WTC11 (cell line): ENCODE measurements around the gene MROH9.

ENCODE experiments used
- ELF4 ChIP-seq: sonication (generic); formaldehyde crosslinking; IDR thresholded peaks from 2 replicates; pipeline ENCODE4 v1.8.1; 2022; ENCODE audit warnings: low read depth, mild to moderate bottlenecking, moderate library complexity, missing genetic modification reagents
- SOX15 ChIP-seq: fragments of 250-450 bp; sonication (Bioruptor Pico); IDR thresholded peaks from 2 replicates; pipeline ENCODE4 v1.9.0; 2021; ENCODE audit warnings: mild to moderate bottlenecking
- TP53 ChIP-seq: sonication (generic); formaldehyde crosslinking; IDR thresholded peaks from 2 replicates; pipeline ENCODE4 v1.8.1; 2023; ENCODE audit warnings: mild to moderate bottlenecking, missing genetic modification reagents
- ZNF138 ChIP-seq: sonication (generic); formaldehyde crosslinking; conservative IDR thresholded peaks from 2 replicates; pipeline ENCODE4 v1.8.1; 2022; ENCODE audit warnings: mild to moderate bottlenecking, moderate library complexity, missing genetic modification reagents
- ZNF263 ChIP-seq: sonication (generic); formaldehyde crosslinking; IDR thresholded peaks from 2 replicates; pipeline ENCODE4 v1.8.1; 2022; ENCODE audit warnings: low read depth, mild to moderate bottlenecking, moderate library complexity, missing genetic modification reagents
- TF ChIP-seq, protein P1 (sequence below): sonication (generic); formaldehyde crosslinking; conservative IDR thresholded peaks from 2 replicates; pipeline ENCODE4 v1.8.1; 2023; ENCODE audit warnings: mild to moderate bottlenecking, low read depth, missing genetic modification reagents, moderate library complexity
- TF ChIP-seq, protein P2 (sequence below): fragments of 200-600 bp; IDR thresholded peaks from 2 replicates; pipeline ENCODE4 v1.8.0; 2022; ENCODE audit warnings: antibody characterized with exemption
- TF ChIP-seq, protein P3 (sequence below): sonication (generic); formaldehyde crosslinking; IDR thresholded peaks from 2 replicates; pipeline ENCODE4 v1.8.1; 2022; ENCODE audit warnings: missing genetic modification reagents, borderline replicate concordance
- TF ChIP-seq, protein P4 (sequence below): sonication (generic); formaldehyde crosslinking; IDR thresholded peaks from 2 replicates; pipeline ENCODE4 v1.8.1; 2023; ENCODE audit warnings: mild to moderate bottlenecking, missing genetic modification reagents, moderate library complexity
- TF ChIP-seq, protein P5 (sequence below): sonication (generic); formaldehyde crosslinking; IDR thresholded peaks from 2 replicates; pipeline ENCODE4 v1.8.1; 2023; ENCODE audit warnings: mild to moderate bottlenecking, missing genetic modification reagents, moderate library complexity
- TF ChIP-seq, protein P6 (sequence below): sonication (generic); formaldehyde crosslinking; IDR thresholded peaks from 2 replicates; pipeline ENCODE4 v1.8.1; 2022; ENCODE audit warnings: mild to moderate bottlenecking, missing genetic modification reagents, moderate library complexity, borderline replicate concordance

DNA sequence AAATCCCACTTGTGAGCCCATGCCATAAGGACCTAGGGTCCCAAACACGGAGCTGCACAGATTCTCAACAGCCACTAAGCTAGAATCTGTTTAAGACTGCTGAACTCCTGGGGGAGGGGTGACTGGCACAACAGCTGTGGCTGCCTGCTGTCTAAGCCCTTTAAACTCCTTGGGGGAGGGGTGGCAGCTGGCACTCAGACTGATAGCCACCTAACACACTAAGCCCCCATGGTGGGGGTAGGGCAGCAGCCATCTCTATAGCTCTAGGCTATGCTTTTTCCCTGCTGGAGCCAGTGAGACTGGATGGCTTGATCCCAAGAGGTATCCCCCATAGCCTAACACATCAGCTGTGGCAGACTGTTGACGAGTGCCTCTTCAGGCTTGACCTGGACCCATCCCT is 82.1 kb downstream of the MROH9 start:
- TF ChIP-seq, protein P1, sequence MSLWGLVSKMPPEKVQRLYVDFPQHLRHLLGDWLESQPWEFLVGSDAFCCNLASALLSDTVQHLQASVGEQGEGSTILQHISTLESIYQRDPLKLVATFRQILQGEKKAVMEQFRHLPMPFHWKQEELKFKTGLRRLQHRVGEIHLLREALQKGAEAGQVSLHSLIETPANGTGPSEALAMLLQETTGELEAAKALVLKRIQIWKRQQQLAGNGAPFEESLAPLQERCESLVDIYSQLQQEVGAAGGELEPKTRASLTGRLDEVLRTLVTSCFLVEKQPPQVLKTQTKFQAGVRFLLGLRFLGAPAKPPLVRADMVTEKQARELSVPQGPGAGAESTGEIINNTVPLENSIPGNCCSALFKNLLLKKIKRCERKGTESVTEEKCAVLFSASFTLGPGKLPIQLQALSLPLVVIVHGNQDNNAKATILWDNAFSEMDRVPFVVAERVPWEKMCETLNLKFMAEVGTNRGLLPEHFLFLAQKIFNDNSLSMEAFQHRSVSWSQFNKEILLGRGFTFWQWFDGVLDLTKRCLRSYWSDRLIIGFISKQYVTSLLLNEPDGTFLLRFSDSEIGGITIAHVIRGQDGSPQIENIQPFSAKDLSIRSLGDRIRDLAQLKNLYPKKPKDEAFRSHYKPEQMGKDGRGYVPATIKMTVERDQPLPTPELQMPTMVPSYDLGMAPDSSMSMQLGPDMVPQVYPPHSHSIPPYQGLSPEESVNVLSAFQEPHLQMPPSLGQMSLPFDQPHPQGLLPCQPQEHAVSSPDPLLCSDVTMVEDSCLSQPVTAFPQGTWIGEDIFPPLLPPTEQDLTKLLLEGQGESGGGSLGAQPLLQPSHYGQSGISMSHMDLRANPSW (CRISPR knock-in tag): no peak
- TF ChIP-seq, protein P2, sequence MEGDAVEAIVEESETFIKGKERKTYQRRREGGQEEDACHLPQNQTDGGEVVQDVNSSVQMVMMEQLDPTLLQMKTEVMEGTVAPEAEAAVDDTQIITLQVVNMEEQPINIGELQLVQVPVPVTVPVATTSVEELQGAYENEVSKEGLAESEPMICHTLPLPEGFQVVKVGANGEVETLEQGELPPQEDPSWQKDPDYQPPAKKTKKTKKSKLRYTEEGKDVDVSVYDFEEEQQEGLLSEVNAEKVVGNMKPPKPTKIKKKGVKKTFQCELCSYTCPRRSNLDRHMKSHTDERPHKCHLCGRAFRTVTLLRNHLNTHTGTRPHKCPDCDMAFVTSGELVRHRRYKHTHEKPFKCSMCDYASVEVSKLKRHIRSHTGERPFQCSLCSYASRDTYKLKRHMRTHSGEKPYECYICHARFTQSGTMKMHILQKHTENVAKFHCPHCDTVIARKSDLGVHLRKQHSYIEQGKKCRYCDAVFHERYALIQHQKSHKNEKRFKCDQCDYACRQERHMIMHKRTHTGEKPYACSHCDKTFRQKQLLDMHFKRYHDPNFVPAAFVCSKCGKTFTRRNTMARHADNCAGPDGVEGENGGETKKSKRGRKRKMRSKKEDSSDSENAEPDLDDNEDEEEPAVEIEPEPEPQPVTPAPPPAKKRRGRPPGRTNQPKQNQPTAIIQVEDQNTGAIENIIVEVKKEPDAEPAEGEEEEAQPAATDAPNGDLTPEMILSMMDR: no peak
- TF ChIP-seq, protein P3, sequence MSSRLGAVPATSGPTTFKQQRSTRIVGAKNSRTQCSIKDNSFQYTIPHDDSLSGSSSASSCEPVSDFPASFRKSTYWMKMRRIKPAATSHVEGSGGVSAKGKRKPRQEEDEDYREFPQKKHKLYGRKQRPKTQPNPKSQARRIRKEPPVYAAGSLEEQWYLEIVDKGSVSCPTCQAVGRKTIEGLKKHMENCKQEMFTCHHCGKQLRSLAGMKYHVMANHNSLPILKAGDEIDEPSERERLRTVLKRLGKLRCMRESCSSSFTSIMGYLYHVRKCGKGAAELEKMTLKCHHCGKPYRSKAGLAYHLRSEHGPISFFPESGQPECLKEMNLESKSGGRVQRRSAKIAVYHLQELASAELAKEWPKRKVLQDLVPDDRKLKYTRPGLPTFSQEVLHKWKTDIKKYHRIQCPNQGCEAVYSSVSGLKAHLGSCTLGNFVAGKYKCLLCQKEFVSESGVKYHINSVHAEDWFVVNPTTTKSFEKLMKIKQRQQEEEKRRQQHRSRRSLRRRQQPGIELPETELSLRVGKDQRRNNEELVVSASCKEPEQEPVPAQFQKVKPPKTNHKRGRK: no peak
- no peak for TF ChIP-seq ZNF138 (CRISPR knock-in tag)
- no peak for TF ChIP-seq ELF4 (CRISPR knock-in tag)
- TF ChIP-seq, protein P4, sequence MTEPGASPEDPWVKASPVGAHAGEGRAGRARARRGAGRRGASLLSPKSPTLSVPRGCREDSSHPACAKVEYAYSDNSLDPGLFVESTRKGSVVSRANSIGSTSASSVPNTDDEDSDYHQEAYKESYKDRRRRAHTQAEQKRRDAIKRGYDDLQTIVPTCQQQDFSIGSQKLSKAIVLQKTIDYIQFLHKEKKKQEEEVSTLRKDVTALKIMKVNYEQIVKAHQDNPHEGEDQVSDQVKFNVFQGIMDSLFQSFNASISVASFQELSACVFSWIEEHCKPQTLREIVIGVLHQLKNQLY (CRISPR knock-in tag): no peak
- TF ChIP-seq ZNF263 (CRISPR knock-in tag): no peak
- no peak for TF ChIP-seq TP53 (CRISPR knock-in tag)
- TF ChIP-seq, protein P5, sequence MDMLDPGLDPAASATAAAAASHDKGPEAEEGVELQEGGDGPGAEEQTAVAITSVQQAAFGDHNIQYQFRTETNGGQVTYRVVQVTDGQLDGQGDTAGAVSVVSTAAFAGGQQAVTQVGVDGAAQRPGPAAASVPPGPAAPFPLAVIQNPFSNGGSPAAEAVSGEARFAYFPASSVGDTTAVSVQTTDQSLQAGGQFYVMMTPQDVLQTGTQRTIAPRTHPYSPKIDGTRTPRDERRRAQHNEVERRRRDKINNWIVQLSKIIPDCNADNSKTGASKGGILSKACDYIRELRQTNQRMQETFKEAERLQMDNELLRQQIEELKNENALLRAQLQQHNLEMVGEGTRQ (CRISPR knock-in tag): no peak
- TF ChIP-seq, protein P6, sequence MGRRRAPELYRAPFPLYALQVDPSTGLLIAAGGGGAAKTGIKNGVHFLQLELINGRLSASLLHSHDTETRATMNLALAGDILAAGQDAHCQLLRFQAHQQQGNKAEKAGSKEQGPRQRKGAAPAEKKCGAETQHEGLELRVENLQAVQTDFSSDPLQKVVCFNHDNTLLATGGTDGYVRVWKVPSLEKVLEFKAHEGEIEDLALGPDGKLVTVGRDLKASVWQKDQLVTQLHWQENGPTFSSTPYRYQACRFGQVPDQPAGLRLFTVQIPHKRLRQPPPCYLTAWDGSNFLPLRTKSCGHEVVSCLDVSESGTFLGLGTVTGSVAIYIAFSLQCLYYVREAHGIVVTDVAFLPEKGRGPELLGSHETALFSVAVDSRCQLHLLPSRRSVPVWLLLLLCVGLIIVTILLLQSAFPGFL (CRISPR knock-in tag): no peak
- no peak for TF ChIP-seq SOX15 (CRISPR knock-in tag)
